HL-60 (cell line): ENCODE measurements around the gene ZCCHC3.

ENCODE experiments used
- DNase-seq, 2 experiments: peaks; one replicate each; pipeline ENCODE4 v3.0.0-alpha.2; 2010 to 2020; ENCODE audit warnings: low read depth in 1 of 2, low spot score in 1 of 2
- H3K27ac ChIP-seq: fragments of 250-450 bp; sonication (Bioruptor Pico); replicated peaks from 2 replicates; pipeline ENCODE4 v1.5.1; 2020; ENCODE audit warnings: mild to moderate bottlenecking, moderate library complexity
- H3K27me3 ChIP-seq: fragments of 250-450 bp; sonication (Bioruptor Pico); 2 replicates; pipeline ENCODE4 v1.5.1; 2021; ENCODE audit warnings: mild to moderate bottlenecking, moderate library complexity; ENCODE audit not compliant: insufficient read depth, poor library complexity, severe bottlenecking
- H3K4me3 ChIP-seq: replicated peaks from 2 replicates; pipeline ENCODE4 v1.5.1; 2011; ENCODE audit warnings: mild to moderate bottlenecking, control low read depth, low read length; ENCODE audit not compliant: insufficient read depth
- GABPA ChIP-seq: IDR thresholded peaks from 2 replicates; pipeline ENCODE4 v1.6.1; 2012; ENCODE audit warnings: low read depth
- POLR2AphosphoS5 ChIP-seq: IDR thresholded peaks from 2 replicates; pipeline ENCODE4 v1.6.1; 2012; ENCODE audit warnings: low read depth
- SPI1 ChIP-seq: IDR thresholded peaks from 2 replicates; pipeline ENCODE4 v1.6.1; 2012; ENCODE audit warnings: low read depth, mild to moderate bottlenecking, borderline replicate concordance
- TF ChIP-seq, protein P1 (sequence below): IDR thresholded peaks from 2 replicates; pipeline ENCODE4 v1.6.1; 2012; ENCODE audit warnings: low read depth; ENCODE audit not compliant: insufficient replicate concordance
- TF ChIP-seq, protein P2 (sequence below): IDR thresholded peaks from one replicate; pipeline ENCODE4 v1.5.1; 2011; ENCODE audit warnings: low read length, control low read depth, inconsistent platforms; ENCODE audit not compliant: insufficient read depth

The ZCCHC3 gene

DNA sequence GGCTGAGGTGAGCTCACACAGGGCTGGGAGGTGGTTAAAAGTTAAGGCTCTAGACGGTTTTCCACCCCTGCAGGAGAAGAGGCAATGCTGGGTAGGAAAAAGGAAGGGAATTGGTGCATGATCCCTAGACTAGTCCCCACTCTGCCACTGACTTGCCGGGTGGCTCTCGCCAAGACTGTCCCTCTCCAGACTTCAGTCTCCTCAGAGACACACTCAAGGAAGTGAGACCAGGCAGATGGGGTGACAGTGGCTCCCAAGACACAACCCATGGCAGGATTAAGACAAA is 19.9 kb upstream of the ZCCHC3 start:
- Histone ChIP-seq H3K27me3 (no peaks in the 10 kb centered on the region), H3K4me3 (no peak overlapping the region), H3K27ac (no peak overlapping the region)
- TF ChIP-seq POLR2AphosphoS5 (no peak), GABPA (no peak), SPI1 (no peak)
- TF ChIP-seq, protein P1, sequence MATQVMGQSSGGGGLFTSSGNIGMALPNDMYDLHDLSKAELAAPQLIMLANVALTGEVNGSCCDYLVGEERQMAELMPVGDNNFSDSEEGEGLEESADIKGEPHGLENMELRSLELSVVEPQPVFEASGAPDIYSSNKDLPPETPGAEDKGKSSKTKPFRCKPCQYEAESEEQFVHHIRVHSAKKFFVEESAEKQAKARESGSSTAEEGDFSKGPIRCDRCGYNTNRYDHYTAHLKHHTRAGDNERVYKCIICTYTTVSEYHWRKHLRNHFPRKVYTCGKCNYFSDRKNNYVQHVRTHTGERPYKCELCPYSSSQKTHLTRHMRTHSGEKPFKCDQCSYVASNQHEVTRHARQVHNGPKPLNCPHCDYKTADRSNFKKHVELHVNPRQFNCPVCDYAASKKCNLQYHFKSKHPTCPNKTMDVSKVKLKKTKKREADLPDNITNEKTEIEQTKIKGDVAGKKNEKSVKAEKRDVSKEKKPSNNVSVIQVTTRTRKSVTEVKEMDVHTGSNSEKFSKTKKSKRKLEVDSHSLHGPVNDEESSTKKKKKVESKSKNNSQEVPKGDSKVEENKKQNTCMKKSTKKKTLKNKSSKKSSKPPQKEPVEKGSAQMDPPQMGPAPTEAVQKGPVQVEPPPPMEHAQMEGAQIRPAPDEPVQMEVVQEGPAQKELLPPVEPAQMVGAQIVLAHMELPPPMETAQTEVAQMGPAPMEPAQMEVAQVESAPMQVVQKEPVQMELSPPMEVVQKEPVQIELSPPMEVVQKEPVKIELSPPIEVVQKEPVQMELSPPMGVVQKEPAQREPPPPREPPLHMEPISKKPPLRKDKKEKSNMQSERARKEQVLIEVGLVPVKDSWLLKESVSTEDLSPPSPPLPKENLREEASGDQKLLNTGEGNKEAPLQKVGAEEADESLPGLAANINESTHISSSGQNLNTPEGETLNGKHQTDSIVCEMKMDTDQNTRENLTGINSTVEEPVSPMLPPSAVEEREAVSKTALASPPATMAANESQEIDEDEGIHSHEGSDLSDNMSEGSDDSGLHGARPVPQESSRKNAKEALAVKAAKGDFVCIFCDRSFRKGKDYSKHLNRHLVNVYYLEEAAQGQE: no peak
- TF ChIP-seq, protein P2, sequence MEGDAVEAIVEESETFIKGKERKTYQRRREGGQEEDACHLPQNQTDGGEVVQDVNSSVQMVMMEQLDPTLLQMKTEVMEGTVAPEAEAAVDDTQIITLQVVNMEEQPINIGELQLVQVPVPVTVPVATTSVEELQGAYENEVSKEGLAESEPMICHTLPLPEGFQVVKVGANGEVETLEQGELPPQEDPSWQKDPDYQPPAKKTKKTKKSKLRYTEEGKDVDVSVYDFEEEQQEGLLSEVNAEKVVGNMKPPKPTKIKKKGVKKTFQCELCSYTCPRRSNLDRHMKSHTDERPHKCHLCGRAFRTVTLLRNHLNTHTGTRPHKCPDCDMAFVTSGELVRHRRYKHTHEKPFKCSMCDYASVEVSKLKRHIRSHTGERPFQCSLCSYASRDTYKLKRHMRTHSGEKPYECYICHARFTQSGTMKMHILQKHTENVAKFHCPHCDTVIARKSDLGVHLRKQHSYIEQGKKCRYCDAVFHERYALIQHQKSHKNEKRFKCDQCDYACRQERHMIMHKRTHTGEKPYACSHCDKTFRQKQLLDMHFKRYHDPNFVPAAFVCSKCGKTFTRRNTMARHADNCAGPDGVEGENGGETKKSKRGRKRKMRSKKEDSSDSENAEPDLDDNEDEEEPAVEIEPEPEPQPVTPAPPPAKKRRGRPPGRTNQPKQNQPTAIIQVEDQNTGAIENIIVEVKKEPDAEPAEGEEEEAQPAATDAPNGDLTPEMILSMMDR: no peak
- no peak for DNase-seq

GRCh38 chr20:278181-278580 is 19.2 kb upstream of the ZCCHC3 start:
- no peak for TF ChIP-seq POLR2AphosphoS5
- no peak for TF ChIP-seq SPI1
- TF ChIP-seq, protein P1: no peak
- TF ChIP-seq GABPA: no peak
- TF ChIP-seq, protein P2: no peak
- no peak for DNase-seq
- Histone ChIP-seq H3K27me3 (no peaks in the 10 kb centered on the region), H3K4me3 (no peak overlapping the region), H3K27ac (no peak overlapping the region)

GRCh38 chr20:278607-279571 is 18.5 kb upstream of the ZCCHC3 start:
- TF ChIP-seq, protein P2: no peak
- TF ChIP-seq, protein P1: no peak
- TF ChIP-seq GABPA (no peak), SPI1 (no peak), POLR2AphosphoS5 (no peak)
- H3K27ac ChIP-seq: no peak overlapping the region
- DNase-seq: no peak
- no peaks in the 10 kb centered on the region for H3K27me3 ChIP-seq
- no peak overlapping the region for H3K4me3 ChIP-seq
